H1 (cell line): ENCODE measurements around the gene ZNF620. TPM values are rescaled to one million over a fixed set of nuclear protein-coding genes. Genes with fewer than 3 reads are reported as not detected.

Experiments
- CEBPB ChIP-seq: IDR thresholded peaks from 2 replicates; pipeline ENCODE4 v1.6.1; 2012; ENCODE audit warnings: low read depth, low read length
- GABPA ChIP-seq: IDR thresholded peaks from 2 replicates; pipeline ENCODE4 v1.6.1; 2011; ENCODE audit warnings: mild to moderate bottlenecking, low read length, moderate library complexity, borderline replicate concordance; ENCODE audit not compliant: insufficient read depth
- JUND ChIP-seq: IDR thresholded peaks from 2 replicates; pipeline ENCODE4 v1.6.1; 2011; ENCODE audit warnings: mild to moderate bottlenecking, improper control_type of control experiment, low read length
- polyA plus RNA-seq, 7 experiments: library from polyadenylated mRNA; depleted of rRNA in 3 of 7; stranded (reverse) in 5 of 7; unstranded in 2 of 7; fragments of >200 nt in 5 of 7; fragments of 200-250 nt in 2 of 7; gene quantifications; 1 replicate in 5 of 7; 2 replicates in 1 of 7; 4 replicates in 1 of 7; pipeline versions ENCODE4 v1.2.1 to v1.2.3, GENCODE V29; 2011 to 2013; ENCODE audit warnings: missing spikeins in 2 of 7, mixed read lengths in 2 of 7
- total RNA-seq: library from RNA; stranded (reverse); fragmentation: NEBNext Ultra II Directional; extraction: Animal tissue kit (Norgen Biotek cat#: 25700); gene quantifications from 2 replicates; pipeline ENCODE4 v1.2.1, GENCODE V29; 2021
- TF ChIP-seq, protein P1 (sequence below): IDR thresholded peaks from 2 replicates; pipeline ENCODE4 v1.6.1; 2012; ENCODE audit warnings: inconsistent platforms
- TF ChIP-seq, protein P2 (sequence below): fragments of 300-600 bp; sonication (generic); IDR thresholded peaks from 2 replicates; pipeline ENCODE4 v1.7.1; 2012; ENCODE audit warnings: low read length, moderate library complexity, mild to moderate bottlenecking, inconsistent platforms; ENCODE audit not compliant: insufficient replicate concordance
- TF ChIP-seq, protein P3 (sequence below), 3 experiments: IDR thresholded peaks; 1 replicate in 2 of 3; 2 replicates in 1 of 3; pipeline versions ENCODE4 v1.5.1 to v1.6.1; 2011; ENCODE audit warnings: low read length in 3 of 3, mild to moderate bottlenecking in 3 of 3, inconsistent platforms in 2 of 3, low read depth in 1 of 3, moderate library complexity in 1 of 3; ENCODE audit not compliant: insufficient read depth in 1 of 3; ENCODE audit errors: control extremely low read depth in 1 of 3

ZNF620 gene
- total and polyA plus RNA-seq, 2 of the 8 experiments (the other 6 are each of a cell fraction or from before 2014, with no cell fraction given): 5.1 to 20.2 TPM

DNA sequence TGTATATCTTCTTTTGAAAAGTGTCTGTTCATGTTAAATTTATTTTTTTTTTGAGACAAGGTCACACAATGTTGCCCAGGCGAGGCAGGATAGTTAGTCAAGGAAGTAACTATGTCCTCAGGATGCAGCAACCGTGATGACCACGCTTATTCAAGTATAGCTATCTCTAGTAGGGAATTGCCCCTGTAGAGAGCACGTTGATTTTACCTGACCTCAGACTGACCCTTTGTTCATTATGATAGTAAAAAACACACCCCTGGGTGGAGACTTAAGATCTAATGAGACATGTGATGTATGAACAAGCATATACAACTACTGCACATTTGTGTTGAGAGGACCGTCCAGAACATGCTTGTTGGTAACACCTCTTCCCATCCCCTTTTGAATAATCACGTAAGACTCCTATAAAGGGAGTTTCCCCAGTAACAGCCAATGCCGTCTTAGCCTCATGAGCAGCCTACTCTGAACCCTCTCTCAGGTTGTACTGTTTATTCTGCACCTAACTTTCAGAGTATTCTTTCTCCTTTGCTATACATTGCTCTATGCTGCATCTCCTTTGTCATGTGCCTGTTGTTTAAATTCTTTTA lies 51.8 kb downstream of the ZNF620 start (continued):
- TF ChIP-seq, protein P1, sequence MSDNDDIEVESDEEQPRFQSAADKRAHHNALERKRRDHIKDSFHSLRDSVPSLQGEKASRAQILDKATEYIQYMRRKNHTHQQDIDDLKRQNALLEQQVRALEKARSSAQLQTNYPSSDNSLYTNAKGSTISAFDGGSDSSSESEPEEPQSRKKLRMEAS: no peak
- no peak for TF ChIP-seq CEBPB
- TF ChIP-seq JUND: no peak
- TF ChIP-seq, protein P2, sequence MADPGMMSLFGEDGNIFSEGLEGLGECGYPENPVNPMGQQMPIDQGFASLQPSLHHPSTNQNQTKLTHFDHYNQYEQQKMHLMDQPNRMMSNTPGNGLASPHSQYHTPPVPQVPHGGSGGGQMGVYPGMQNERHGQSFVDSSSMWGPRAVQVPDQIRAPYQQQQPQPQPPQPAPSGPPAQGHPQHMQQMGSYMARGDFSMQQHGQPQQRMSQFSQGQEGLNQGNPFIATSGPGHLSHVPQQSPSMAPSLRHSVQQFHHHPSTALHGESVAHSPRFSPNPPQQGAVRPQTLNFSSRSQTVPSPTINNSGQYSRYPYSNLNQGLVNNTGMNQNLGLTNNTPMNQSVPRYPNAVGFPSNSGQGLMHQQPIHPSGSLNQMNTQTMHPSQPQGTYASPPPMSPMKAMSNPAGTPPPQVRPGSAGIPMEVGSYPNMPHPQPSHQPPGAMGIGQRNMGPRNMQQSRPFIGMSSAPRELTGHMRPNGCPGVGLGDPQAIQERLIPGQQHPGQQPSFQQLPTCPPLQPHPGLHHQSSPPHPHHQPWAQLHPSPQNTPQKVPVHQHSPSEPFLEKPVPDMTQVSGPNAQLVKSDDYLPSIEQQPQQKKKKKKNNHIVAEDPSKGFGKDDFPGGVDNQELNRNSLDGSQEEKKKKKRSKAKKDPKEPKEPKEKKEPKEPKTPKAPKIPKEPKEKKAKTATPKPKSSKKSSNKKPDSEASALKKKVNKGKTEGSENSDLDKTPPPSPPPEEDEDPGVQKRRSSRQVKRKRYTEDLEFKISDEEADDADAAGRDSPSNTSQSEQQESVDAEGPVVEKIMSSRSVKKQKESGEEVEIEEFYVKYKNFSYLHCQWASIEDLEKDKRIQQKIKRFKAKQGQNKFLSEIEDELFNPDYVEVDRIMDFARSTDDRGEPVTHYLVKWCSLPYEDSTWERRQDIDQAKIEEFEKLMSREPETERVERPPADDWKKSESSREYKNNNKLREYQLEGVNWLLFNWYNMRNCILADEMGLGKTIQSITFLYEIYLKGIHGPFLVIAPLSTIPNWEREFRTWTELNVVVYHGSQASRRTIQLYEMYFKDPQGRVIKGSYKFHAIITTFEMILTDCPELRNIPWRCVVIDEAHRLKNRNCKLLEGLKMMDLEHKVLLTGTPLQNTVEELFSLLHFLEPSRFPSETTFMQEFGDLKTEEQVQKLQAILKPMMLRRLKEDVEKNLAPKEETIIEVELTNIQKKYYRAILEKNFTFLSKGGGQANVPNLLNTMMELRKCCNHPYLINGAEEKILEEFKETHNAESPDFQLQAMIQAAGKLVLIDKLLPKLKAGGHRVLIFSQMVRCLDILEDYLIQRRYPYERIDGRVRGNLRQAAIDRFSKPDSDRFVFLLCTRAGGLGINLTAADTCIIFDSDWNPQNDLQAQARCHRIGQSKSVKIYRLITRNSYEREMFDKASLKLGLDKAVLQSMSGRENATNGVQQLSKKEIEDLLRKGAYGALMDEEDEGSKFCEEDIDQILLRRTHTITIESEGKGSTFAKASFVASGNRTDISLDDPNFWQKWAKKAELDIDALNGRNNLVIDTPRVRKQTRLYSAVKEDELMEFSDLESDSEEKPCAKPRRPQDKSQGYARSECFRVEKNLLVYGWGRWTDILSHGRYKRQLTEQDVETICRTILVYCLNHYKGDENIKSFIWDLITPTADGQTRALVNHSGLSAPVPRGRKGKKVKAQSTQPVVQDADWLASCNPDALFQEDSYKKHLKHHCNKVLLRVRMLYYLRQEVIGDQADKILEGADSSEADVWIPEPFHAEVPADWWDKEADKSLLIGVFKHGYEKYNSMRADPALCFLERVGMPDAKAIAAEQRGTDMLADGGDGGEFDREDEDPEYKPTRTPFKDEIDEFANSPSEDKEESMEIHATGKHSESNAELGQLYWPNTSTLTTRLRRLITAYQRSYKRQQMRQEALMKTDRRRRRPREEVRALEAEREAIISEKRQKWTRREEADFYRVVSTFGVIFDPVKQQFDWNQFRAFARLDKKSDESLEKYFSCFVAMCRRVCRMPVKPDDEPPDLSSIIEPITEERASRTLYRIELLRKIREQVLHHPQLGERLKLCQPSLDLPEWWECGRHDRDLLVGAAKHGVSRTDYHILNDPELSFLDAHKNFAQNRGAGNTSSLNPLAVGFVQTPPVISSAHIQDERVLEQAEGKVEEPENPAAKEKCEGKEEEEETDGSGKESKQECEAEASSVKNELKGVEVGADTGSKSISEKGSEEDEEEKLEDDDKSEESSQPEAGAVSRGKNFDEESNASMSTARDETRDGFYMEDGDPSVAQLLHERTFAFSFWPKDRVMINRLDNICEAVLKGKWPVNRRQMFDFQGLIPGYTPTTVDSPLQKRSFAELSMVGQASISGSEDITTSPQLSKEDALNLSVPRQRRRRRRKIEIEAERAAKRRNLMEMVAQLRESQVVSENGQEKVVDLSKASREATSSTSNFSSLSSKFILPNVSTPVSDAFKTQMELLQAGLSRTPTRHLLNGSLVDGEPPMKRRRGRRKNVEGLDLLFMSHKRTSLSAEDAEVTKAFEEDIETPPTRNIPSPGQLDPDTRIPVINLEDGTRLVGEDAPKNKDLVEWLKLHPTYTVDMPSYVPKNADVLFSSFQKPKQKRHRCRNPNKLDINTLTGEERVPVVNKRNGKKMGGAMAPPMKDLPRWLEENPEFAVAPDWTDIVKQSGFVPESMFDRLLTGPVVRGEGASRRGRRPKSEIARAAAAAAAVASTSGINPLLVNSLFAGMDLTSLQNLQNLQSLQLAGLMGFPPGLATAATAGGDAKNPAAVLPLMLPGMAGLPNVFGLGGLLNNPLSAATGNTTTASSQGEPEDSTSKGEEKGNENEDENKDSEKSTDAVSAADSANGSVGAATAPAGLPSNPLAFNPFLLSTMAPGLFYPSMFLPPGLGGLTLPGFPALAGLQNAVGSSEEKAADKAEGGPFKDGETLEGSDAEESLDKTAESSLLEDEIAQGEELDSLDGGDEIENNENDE: no peak
- TF ChIP-seq GABPA: no peak
- TF ChIP-seq, protein P3, sequence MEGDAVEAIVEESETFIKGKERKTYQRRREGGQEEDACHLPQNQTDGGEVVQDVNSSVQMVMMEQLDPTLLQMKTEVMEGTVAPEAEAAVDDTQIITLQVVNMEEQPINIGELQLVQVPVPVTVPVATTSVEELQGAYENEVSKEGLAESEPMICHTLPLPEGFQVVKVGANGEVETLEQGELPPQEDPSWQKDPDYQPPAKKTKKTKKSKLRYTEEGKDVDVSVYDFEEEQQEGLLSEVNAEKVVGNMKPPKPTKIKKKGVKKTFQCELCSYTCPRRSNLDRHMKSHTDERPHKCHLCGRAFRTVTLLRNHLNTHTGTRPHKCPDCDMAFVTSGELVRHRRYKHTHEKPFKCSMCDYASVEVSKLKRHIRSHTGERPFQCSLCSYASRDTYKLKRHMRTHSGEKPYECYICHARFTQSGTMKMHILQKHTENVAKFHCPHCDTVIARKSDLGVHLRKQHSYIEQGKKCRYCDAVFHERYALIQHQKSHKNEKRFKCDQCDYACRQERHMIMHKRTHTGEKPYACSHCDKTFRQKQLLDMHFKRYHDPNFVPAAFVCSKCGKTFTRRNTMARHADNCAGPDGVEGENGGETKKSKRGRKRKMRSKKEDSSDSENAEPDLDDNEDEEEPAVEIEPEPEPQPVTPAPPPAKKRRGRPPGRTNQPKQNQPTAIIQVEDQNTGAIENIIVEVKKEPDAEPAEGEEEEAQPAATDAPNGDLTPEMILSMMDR (IDR thresholded peaks at IDR 0.05; ENCODE audit: control extremely low read depth in 1 of 3, insufficient read depth in 1 of 3, low read depth in 1 of 3, low read length in 3 of 3): no peak
